GM12874 (cell line): ENCODE data around the gene TACC2.

ENCODE experiments used
- TF ChIP-seq, protein P1 (sequence below): IDR thresholded peaks from 2 replicates; pipeline ENCODE4 v1.5.1; 2011; ENCODE audit warnings: low read depth, mild to moderate bottlenecking, control low read depth, low read length, moderate library complexity; ENCODE audit not compliant: insufficient read depth

The TACC2 gene

GRCh38 chr10:122154545-122155366, 165.8 kb downstream of the TACC2 start:
- TF ChIP-seq, protein P1, sequence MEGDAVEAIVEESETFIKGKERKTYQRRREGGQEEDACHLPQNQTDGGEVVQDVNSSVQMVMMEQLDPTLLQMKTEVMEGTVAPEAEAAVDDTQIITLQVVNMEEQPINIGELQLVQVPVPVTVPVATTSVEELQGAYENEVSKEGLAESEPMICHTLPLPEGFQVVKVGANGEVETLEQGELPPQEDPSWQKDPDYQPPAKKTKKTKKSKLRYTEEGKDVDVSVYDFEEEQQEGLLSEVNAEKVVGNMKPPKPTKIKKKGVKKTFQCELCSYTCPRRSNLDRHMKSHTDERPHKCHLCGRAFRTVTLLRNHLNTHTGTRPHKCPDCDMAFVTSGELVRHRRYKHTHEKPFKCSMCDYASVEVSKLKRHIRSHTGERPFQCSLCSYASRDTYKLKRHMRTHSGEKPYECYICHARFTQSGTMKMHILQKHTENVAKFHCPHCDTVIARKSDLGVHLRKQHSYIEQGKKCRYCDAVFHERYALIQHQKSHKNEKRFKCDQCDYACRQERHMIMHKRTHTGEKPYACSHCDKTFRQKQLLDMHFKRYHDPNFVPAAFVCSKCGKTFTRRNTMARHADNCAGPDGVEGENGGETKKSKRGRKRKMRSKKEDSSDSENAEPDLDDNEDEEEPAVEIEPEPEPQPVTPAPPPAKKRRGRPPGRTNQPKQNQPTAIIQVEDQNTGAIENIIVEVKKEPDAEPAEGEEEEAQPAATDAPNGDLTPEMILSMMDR = no peak

DNA sequence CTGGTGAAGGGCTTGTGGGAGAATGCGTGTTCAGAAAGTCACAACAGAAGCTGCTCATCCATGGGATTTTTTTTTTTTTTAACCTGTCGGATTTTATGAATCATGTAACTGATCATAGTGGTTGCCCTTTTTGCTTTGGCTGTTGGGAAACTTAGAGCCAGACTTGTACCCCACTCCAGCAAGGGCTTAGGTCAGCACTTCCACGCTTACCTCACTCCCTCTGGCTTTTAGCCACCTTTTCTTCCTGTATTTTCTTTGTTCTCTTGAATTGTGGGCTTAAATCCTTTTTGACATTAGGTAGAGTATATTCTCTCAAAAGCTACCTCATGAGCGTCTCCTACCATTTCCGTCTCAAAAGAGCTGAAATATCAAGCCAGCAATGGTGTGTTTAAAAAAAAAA, 168.5 kb downstream of the TACC2 start:
- TF ChIP-seq, protein P1 = no peak

DNA sequence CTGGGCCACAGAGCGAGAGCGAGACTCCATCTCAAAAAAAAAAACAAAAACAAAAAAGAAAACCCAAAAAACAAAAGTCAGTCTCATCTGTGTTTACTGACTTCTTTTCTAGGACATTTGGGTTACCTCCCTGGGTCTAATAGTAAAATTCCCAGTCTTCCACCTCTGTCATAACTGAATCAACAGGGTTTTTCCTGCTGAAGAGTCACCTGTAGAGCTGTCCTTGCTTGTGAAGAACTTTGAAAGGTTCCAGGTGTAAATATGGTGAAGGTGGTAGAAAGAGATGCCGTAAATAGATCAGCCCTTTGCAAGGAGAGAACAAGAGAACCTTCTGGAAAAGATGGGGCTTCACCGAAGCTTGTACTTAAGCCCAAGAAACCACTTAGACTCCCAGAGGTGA, 169.4 kb downstream of the TACC2 start:
- TF ChIP-seq, protein P1 = no peak

DNA sequence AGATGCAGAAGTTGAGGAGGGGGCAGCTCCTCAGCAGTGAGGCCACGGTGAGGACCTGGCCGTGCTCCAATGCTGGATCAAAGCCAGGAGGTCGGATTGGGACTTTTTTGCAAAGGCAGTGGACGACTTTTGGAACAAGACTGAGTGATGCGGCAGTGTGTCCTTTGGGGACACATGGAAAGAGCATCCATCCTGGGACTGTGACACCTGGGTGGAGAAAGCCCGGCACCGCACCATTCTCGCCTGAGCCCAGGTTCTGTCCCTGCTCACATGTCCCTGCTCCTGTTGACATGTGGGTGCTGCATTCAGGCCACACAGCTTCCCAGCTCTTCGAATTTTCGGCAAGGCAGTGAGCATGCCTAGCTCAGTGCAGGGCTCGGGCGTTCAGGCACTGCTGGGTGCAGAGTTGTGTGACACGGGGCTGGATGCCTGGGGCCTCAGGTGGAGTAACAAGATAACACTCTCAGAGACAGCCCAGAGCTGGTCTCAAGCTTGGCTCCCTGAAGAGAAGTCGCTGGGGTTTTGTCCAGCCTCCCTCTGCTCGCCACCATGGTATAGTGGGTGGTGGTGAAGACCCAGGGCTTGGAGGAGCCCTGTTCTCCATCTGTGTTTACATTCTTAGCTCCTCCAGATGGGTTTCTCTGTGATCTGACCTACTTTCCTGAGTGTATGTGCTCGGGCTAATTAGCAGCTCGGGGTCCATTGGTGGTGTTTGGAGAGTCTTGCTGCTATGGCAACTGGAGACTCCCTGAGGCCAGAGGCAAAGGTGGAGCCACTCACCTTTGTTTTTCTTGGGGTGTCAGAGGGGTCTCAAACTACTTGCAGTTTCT, 170.4 kb downstream of the TACC2 start:
- TF ChIP-seq, protein P1 = no peak

- TF ChIP-seq, protein P1 = no peak
Measured at GRCh38 chr10:122161795-122162194, 172.8 kb downstream of the TACC2 start.

DNA sequence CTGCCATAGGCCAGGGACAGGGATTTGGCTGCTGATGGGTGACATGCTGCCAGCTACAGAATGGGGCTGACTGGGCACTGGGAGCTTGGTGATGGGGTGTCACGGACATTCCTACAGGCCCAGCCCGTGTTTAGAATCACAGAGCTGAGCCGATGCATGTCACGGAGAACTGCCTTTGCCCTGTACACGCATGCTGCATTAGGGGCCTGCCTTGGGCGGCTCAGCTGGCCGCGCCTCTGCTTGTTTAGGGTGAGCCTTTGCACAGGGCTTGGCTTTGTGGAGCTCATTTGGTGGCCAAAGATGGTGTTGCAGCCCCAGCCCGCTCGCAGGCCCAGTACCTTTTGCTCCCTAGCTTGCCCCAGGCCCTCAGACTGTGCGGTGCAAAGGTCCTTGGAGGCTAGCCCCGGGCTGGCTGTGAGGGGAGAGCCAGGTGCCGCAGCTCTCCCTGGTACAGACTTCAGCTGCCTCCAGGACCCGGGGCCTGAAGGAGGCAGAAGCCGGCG, 173.8 kb downstream of the TACC2 start:
- TF ChIP-seq, protein P1 = no peak
